Natural killer cell (primary cell): ENCODE results near the gene TMEM225B. TPM values are rescaled to one million over a fixed set of nuclear protein-coding genes. Genes with fewer than 3 reads are reported as not detected.

Experiments
- ATAC-seq, 3 donors: fragments of 150-1000 bp in 2 of 3; fragments of 200-7000 bp in 1 of 3; cut with Tn5 transposase; 1 replicate in 1 of 3; 2 replicates in 2 of 3; pipeline ENCODE4 v1.10.0; 2021; ENCODE audit warnings: mild to moderate bottlenecking in 2 of 3, moderate library complexity in 2 of 3
- DNase-seq, 2 donors: peaks; one replicate each; pipeline versions ENCODE4 v3.0.0 to v3.0.0-alpha.2; 2013 to 2021; ENCODE audit warnings: mixed read lengths in 1 of 2
- H3K27ac ChIP-seq: one replicate; pipeline ENCODE4 v1.5.1; 2013; ENCODE audit warnings: mild to moderate bottlenecking, low read length
- H3K27me3 ChIP-seq: one replicate; pipeline ENCODE4 v1.6.1; 2013; ENCODE audit warnings: low read length; ENCODE audit not compliant: control insufficient read depth, insufficient read depth
- H3K36me3 ChIP-seq: one replicate; pipeline ENCODE4 v1.6.1; 2013; ENCODE audit warnings: low read length; ENCODE audit not compliant: control insufficient read depth, insufficient read depth
- H3K4me1 ChIP-seq: one replicate; pipeline ENCODE4 v1.6.1; 2013; ENCODE audit warnings: low read length; ENCODE audit not compliant: control insufficient read depth, insufficient read depth
- H3K4me3 ChIP-seq: one replicate; pipeline ENCODE4 v1.5.1; 2013; ENCODE audit warnings: low read length
- H3K9me3 ChIP-seq: one replicate; pipeline ENCODE4 v1.6.1; 2013; ENCODE audit warnings: low read length; ENCODE audit not compliant: control insufficient read depth, insufficient read depth
- H3K27ac Mint-ChIP-seq, 2 donors: one replicate each; pipeline ENCODE4 v1.8.0; 2022; ENCODE audit warnings: mild to moderate bottlenecking in 2 of 2, mixed read lengths in 2 of 2, moderate library complexity in 1 of 2
- H3K27me3 Mint-ChIP-seq, 2 donors: one replicate each; pipeline ENCODE4 v1.8.0; 2022; ENCODE audit warnings: low read depth in 2 of 2, mixed read lengths in 2 of 2
- H3K36me3 Mint-ChIP-seq: one replicate; pipeline ENCODE4 v1.8.0; 2022; ENCODE audit warnings: mixed read lengths
- H3K4me1 Mint-ChIP-seq, 2 donors: one replicate each; pipeline ENCODE4 v1.8.0; 2022; ENCODE audit warnings: mixed read lengths in 2 of 2
- H3K4me3 Mint-ChIP-seq: one replicate; pipeline ENCODE4 v1.8.0; 2022; ENCODE audit warnings: mild to moderate bottlenecking, moderate library complexity, mixed read lengths
- H3K9me3 Mint-ChIP-seq, 2 donors: one replicate each; pipeline ENCODE4 v1.8.0; 2022; ENCODE audit warnings: mixed read lengths in 2 of 2
- WGBS: methylation state at CpG from one replicate; pipeline ENCODE4 v1.1.7; 2013; ENCODE audit warnings: missing lambda C conversion rate; ENCODE audit not compliant: insufficient coverage; 5-methylcytosine and 5-hydroxymethylcytosine counted together
- intact Hi-C: fragments of 100-400 bp; cut with micrococcal nuclease; formaldehyde crosslinking; loops from one replicate; pipeline ENCODE4 v1.14.2; 2022
- total RNA-seq, 4 donors: library from RNA; stranded (reverse); fragments of 120-200 nt in 1 of 4; gene quantifications; one replicate each; pipeline versions ENCODE4 v1.2.3 to v1.2.4, GENCODE V29; 2013 to 2022
- TF ChIP-seq, protein P1 (sequence below): fragments of 200-600 bp; IDR thresholded peaks from one replicate; pipeline ENCODE4 v1.8.0; 2022; ENCODE audit warnings: antibody characterized with exemption

Gene TMEM225B
- total RNA-seq, 3 donors from 2014 or later (not counting 1 experiment from before 2014, with no cell fraction given), result 1.4 to 2.5 (median 2.0) TPM

DNA sequence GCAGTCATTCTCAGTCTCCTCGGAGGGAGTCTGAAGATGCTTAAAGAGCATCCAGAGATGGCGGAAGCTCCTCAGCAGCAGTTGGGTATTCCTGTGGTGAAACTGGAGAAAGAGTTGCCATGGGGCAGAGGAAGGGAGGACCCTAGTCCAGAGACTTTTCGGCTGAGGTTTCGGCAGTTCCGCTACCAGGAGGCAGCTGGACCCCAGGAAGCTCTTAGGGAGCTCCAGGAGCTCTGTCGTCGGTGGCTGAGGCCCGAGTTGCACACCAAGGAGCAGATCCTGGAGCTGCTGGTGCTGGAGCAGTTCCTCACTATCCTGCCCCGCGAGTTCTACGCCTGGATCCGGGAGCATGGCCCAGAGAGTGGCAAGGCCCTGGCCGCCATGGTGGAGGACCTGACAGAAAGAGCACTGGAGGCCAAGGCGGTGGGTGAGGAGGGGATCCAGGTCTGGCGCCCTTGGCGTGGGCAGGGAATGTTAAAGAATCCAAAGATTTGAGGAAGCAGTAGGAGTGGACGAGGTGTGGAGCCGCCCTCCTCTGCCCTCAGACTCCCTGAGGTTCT, 21.6 kb downstream of the TMEM225B start:
- H3K36me3 ChIP-seq, result peaks cover 56% of the 10 kb centered on the region
- H3K4me3 ChIP-seq, result no peak overlapping the region
- H3K4me1 Mint-ChIP-seq, result peaks cover 47 to 64% of the 10 kb centered on the region in 2 donors
- H3K27ac ChIP-seq, result no peak overlapping the region
- TF ChIP-seq, protein P1, sequence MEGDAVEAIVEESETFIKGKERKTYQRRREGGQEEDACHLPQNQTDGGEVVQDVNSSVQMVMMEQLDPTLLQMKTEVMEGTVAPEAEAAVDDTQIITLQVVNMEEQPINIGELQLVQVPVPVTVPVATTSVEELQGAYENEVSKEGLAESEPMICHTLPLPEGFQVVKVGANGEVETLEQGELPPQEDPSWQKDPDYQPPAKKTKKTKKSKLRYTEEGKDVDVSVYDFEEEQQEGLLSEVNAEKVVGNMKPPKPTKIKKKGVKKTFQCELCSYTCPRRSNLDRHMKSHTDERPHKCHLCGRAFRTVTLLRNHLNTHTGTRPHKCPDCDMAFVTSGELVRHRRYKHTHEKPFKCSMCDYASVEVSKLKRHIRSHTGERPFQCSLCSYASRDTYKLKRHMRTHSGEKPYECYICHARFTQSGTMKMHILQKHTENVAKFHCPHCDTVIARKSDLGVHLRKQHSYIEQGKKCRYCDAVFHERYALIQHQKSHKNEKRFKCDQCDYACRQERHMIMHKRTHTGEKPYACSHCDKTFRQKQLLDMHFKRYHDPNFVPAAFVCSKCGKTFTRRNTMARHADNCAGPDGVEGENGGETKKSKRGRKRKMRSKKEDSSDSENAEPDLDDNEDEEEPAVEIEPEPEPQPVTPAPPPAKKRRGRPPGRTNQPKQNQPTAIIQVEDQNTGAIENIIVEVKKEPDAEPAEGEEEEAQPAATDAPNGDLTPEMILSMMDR, result no peak
- no peaks in the 10 kb centered on the region for H3K9me3 Mint-ChIP-seq
- H3K27me3 ChIP-seq, result no peaks in the 10 kb centered on the region
- H3K4me1 ChIP-seq, result peaks cover 36% of the 10 kb centered on the region
- no peak overlapping the region for H3K4me3 Mint-ChIP-seq
- no peak overlapping the region for H3K27ac Mint-ChIP-seq
- intact Hi-C loops, result loop anchor here (5.0 kb wide), 1 partner anchor 117 kb away; the partner anchor contains the start of genes ZKSCAN5 and ZNF394
- DNase-seq, result no peak
- H3K36me3 Mint-ChIP-seq, result no peaks in the 10 kb centered on the region
- no peaks in the 10 kb centered on the region for H3K9me3 ChIP-seq
- ATAC-seq, result no peak
- no peaks in the 10 kb centered on the region for H3K27me3 Mint-ChIP-seq
- WGBS, result 96% methylated on average over 18 of the region's 18 CpGs

DNA sequence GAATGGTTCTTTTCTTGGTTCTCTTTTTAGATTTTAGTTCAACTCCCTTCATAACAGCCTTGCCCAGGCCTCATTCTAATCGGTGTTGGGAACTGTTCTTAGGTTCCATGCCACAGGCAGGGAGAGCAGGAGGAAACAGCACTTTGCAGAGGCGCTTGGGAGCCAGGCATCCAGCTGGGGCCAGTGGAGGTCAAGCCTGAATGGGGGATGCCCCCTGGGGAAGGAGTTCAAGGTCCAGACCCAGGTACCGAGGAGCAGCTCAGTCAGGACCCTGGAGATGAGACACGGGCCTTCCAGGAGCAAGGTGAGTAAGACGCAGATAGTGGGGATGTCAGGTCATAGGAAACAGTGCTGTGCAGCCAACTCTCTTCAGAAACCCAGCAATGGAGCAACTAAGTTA, 23.2 kb downstream of the TMEM225B start:
- WGBS, result over 99% methylated on average over 5 of the region's 5 CpGs
- Histone ChIP-seq H3K27me3 (no peaks in the 10 kb centered on the region), H3K4me1 (peaks cover 40% of the 10 kb centered on the region), H3K9me3 (no peaks in the 10 kb centered on the region), H3K27ac (no peak overlapping the region), H3K36me3 (peaks cover 71% of the 10 kb centered on the region), H3K4me3 (no peak overlapping the region)
- no peaks in the 10 kb centered on the region for H3K9me3 Mint-ChIP-seq
- H3K27me3 Mint-ChIP-seq, result no peaks in the 10 kb centered on the region
- ATAC-seq (no peak), DNase-seq (no peak)
- H3K36me3 Mint-ChIP-seq, result peaks cover 6% of the 10 kb centered on the region
- no peak overlapping the region for H3K4me3 Mint-ChIP-seq
- H3K4me1 Mint-ChIP-seq, result peaks cover 51 to 65% of the 10 kb centered on the region in 2 donors
- intact Hi-C loops, result no loop called here
- peak overlapping the region in 1 of 2 donors; percentile 48 for H3K27ac Mint-ChIP-seq
- TF ChIP-seq, protein P1, result no peak

DNA sequence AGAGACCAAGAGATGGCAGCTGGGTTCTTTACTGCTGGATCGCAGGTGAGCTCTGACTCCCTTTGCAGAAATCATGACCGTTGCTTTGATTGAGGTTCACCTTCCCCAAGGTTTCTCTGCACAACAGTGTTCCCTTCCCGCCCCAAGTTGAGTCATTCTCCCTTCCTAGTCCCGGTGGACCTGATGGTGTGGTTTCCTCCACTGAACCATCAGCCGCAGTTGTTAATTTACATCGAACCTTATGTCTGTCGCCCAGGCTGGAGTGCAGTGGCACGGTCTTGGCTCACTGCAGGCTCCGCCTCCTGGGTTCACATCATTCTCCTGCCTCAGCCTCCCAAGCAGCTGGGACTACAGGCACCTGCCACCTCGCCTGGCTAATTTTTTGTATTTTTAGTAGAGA, 24.5 kb downstream of the TMEM225B start:
- 96% methylated on average over 10 of the region's 10 CpGs for WGBS
- Mint-ChIP-seq H3K27ac (peak overlapping the region in 1 of 2 donors; percentile 85), H3K4me3 (no peak overlapping the region), H3K36me3 (peaks cover 8% of the 10 kb centered on the region), H3K4me1 (peaks cover 38 to 54% of the 10 kb centered on the region in 2 donors), H3K27me3 (no peaks in the 10 kb centered on the region), H3K9me3 (no peaks in the 10 kb centered on the region)
- intact Hi-C loops, result no loop called here
- ATAC-seq (no peak), DNase-seq (no peak)
- Histone ChIP-seq H3K27me3 (no peaks in the 10 kb centered on the region), H3K4me1 (peaks cover 32% of the 10 kb centered on the region), H3K36me3 (peaks cover 84% of the 10 kb centered on the region), H3K27ac (no peak overlapping the region), H3K9me3 (no peaks in the 10 kb centered on the region), H3K4me3 (no peak overlapping the region)
- TF ChIP-seq, protein P1, result no peak
